Astrocyte of the spinal cord (primary cell): ENCODE results near the gene PHC2.

ENCODE experiments used
- DNase-seq: peaks from one replicate; pipeline ENCODE4 v3.0.0; 2011; ENCODE audit warnings: low read depth, low spot score
- H3K4me3 ChIP-seq: 2 replicates; pipeline ENCODE4 v1.5.1; 2011; ENCODE audit warnings: low read depth, mild to moderate bottlenecking, low read length, moderate library complexity
- in situ Hi-C: cut with HindIII; loops from 2 replicates; pipeline ENCODE4 v1.10.0; 2017; ENCODE audit warnings: low sequenced_read_pairs
- TF ChIP-seq, protein P1 (sequence below): IDR thresholded peaks from 2 replicates; pipeline ENCODE4 v1.5.1; 2012; ENCODE audit warnings: low read depth, mild to moderate bottlenecking, low read length, inconsistent platforms

The PHC2 gene

DNA sequence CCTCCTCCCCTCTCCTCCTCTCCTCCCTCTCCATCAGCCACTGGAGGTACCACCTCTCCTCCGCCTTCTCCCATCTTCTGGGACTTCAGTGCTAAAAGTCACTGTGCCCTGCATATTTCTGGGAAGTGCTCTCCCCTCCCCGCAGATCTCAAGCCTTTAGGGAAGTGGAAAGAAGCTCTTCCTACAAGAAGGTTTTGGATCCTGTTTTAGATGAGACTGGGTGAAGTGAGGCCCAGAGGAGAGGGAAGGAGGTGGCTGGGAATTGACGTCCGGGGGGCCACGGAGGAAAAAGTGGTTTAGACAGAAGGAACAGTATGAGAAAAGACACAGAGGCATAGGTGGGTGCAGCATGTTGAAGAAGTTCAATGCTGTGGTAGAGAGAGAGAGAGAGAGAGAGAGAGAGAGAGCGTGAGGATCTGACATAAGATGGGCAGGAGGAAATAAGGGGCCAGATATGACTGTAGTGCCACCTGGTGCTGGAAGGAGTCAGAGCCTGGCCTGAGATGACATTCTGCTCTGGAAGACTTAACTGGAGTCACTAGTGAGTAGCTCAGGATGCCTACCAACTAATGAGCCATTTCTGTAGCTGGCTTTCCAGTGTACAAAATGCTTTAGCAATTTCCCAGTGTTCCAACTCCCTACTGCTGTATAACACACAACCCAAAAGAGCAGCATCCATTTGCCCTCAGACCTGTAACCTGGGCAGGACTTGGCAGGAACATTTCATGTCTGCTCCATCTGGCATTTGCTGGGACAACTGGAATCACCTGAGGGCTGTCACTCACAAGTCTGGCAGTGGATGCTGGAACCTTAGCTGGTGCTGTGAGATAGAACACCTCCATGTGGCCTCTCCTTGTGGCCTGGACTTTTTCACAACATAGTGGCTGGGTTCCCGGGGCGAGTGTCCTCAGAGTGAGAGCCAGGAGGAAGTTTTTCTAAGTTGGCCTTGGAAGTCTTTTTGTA, 24.9 kb upstream of the PHC2 start:
- in situ Hi-C loops = no loop called here
- TF ChIP-seq, protein P1, sequence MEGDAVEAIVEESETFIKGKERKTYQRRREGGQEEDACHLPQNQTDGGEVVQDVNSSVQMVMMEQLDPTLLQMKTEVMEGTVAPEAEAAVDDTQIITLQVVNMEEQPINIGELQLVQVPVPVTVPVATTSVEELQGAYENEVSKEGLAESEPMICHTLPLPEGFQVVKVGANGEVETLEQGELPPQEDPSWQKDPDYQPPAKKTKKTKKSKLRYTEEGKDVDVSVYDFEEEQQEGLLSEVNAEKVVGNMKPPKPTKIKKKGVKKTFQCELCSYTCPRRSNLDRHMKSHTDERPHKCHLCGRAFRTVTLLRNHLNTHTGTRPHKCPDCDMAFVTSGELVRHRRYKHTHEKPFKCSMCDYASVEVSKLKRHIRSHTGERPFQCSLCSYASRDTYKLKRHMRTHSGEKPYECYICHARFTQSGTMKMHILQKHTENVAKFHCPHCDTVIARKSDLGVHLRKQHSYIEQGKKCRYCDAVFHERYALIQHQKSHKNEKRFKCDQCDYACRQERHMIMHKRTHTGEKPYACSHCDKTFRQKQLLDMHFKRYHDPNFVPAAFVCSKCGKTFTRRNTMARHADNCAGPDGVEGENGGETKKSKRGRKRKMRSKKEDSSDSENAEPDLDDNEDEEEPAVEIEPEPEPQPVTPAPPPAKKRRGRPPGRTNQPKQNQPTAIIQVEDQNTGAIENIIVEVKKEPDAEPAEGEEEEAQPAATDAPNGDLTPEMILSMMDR = peak; percentile 91
- no peak overlapping the region for H3K4me3 ChIP-seq
- DNase-seq = peak; percentile 90

DNA sequence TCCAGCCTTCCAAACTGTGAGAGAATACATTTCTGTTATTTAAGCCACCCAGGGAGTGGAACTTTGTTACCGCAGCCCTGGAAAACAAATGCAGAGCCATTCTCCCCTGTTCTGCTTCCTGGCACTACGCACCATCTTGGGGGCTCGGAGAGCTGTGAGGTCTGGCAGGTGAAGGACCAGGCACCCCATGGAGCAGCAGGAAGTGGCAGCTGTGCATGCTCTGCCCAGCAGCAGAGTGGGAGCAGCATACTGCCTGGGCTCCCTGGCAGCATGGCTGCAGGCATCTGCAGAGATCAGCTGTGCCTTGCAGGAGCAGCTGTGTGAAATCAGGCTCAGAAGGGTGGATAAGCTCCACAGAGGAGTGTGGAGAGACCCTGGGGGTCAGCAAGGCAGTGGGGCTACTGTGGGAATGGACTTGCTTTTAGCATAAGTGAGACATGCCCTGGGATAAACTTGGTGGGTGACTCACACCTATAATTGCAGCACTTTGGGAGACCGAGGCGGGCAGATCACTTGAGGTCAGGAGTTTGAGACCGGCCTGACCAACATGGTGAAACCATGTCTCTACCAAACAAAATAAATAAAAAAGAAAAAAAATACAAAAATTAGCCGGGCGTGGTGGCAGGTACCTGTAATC, 23.9 kb upstream of the PHC2 start:
- TF ChIP-seq, protein P1 = no peak
- DNase-seq = peak; percentile 68
- no peak overlapping the region for H3K4me3 ChIP-seq
- in situ Hi-C loops = no loop called here

DNA sequence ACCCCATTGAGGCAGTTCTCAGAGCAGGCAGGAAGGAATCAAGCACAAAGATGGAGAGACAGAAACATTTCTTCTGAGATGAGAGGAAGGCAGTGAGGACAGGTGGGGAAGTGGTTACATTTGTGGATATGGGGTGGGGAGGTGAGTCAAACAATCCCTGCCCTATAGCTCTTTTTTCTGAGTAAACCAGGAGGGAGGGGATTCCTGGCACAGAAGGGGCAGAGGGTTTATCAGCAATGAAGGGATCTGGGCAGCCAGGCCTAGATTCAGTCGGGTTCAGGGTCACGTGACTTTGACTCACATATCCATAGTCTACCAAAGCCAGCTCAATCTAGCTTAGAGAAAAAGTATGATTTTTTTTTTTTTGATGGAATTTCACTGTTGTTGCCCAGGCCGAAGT, 15.7 kb upstream of the PHC2 start:
- TF ChIP-seq, protein P1 = no peak
- in situ Hi-C loops = no loop called here
- H3K4me3 ChIP-seq = no peak overlapping the region
- DNase-seq = no peak

DNA sequence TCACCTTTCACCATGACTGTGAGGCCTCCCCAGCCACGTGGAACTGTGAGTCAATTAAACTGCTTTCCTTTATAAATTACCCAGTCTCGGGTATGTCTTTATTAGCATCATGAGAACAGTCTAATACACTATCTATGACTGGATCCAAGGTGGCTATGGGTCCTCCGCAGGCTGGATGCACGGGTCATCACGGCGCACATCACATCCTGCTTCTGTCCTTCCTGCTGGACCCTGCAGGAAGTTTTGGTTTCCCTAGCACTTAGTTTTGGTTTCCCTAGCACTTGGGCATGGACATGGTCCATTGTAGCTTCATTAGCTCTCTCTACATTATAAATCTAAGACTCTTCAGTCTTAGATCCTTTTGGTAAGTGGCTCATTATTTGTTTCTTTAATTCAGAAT, 14.2 kb upstream of the PHC2 start:
- no peak for DNase-seq
- H3K4me3 ChIP-seq = no peak overlapping the region
- TF ChIP-seq, protein P1 = no peak
- in situ Hi-C loops = no loop called here

DNA sequence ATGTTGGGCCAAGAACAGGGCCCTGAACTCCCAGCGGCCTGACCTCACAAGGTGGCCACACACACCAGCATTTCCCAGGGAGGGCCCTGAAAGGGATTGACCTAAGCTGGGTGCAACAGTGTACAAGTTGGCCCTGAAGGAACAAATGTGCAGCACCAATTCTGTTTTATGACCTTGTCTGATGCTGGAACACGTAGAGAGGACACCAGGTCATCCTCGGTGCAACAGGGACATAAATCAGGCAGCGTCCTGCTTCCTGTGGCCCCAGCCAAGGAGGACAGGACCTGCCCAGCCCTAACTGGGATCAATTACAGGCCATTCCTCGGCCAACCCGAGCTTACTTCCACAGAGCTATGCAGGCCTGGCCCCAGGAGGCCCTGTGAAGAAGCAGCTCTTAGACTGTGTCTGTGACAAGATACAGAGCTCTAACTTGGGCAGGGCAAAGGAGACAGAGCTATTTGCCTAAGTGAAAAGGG, 12.8 kb upstream of the PHC2 start:
- TF ChIP-seq, protein P1 = no peak
- no peak overlapping the region for H3K4me3 ChIP-seq
- no peak for DNase-seq
- in situ Hi-C loops = no loop called here

DNA sequence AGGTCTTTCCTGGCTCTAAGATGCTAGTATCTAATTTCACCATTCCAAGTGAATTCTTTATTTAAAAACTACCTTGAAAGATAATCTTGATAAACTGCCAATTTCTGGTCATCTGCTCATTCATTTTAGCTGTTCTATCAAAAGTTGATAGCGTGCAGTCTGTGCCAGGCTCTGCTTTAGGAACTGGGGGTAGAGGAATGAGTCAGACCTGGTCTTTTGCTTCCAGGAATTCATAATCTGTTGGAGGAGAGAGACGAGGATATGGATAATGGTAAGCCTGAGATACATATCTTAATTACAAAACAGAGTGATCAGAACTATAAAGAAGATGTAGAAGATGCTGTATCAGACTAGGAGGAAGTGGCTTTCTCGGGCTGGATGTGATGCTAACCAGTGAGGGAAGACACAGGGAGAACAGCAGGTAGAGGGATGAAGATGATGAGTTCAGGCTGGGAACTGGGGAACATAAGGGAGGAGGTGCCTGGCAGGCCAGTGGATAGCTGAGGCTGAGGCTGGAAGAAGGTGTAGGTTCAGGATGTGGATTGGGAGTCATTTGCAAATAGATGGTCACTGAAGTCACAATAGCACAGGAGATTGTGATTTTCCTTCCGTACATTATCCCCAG, 12.3 kb upstream of the PHC2 start:
- no peak overlapping the region for H3K4me3 ChIP-seq
- in situ Hi-C loops = no loop called here
- TF ChIP-seq, protein P1 = no peak
- DNase-seq = no peak
